Fibroblast of villous mesenchyme (primary cell): Measurements from ENCODE around the gene SPTA1. TPM values are rescaled to one million over a fixed set of nuclear protein-coding genes. Genes with fewer than 3 reads are reported as not detected.
A peak's percentile ranks its signal among the peaks of the same experiment; 100 is the strongest.

Experiments
- DNase-seq: peaks from one replicate; pipeline ENCODE4 v3.0.0-alpha.2; 2010; ENCODE audit warnings: low read depth
- H3K4me3 ChIP-seq: 2 replicates; pipeline ENCODE4 v1.5.1; 2011; ENCODE audit warnings: low read depth, mild to moderate bottlenecking, low read length
- total RNA-seq: library from RNA; depleted of rRNA; stranded (reverse); fragments of >200 nt; gene quantifications from 2 replicates; pipeline ENCODE4 v1.2.3, GENCODE V29; 2012
- TF ChIP-seq, protein P1 (sequence below): IDR thresholded peaks from 2 replicates; pipeline ENCODE4 v1.5.1; 2012; ENCODE audit warnings: low read depth, mild to moderate bottlenecking, low read length; ENCODE audit not compliant: insufficient read depth

SPTA1 gene
- total RNA-seq, 1 donor = not detected

DNA sequence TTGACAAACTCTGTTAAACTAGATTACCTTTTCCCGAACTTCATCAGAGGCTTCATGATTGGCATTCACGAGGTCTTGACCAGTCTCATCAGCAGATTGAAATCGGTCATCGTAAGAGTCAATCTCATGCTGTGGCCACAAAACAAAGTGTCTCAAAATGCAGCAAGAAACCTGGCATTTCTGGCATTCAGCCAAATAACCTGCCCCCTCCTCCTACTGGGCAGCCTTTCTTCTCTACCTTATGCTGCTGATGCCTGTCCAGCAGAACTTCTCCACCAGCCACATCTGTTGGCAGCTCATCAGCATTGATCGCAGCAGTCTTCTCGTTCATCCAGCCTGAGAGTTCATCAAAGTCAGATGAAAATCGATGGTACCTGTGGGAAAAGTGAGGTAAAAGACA, 12.2 kb downstream of the SPTA1 start:
- TF ChIP-seq, protein P1, sequence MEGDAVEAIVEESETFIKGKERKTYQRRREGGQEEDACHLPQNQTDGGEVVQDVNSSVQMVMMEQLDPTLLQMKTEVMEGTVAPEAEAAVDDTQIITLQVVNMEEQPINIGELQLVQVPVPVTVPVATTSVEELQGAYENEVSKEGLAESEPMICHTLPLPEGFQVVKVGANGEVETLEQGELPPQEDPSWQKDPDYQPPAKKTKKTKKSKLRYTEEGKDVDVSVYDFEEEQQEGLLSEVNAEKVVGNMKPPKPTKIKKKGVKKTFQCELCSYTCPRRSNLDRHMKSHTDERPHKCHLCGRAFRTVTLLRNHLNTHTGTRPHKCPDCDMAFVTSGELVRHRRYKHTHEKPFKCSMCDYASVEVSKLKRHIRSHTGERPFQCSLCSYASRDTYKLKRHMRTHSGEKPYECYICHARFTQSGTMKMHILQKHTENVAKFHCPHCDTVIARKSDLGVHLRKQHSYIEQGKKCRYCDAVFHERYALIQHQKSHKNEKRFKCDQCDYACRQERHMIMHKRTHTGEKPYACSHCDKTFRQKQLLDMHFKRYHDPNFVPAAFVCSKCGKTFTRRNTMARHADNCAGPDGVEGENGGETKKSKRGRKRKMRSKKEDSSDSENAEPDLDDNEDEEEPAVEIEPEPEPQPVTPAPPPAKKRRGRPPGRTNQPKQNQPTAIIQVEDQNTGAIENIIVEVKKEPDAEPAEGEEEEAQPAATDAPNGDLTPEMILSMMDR = no peak
- H3K4me3 ChIP-seq = no peak overlapping the region
- no peak for DNase-seq

GRCh38 chr1:158666037-158666436, 20.5 kb downstream of the SPTA1 start:
- no peak for DNase-seq
- no peak overlapping the region for H3K4me3 ChIP-seq
- TF ChIP-seq, protein P1 = no peak

DNA sequence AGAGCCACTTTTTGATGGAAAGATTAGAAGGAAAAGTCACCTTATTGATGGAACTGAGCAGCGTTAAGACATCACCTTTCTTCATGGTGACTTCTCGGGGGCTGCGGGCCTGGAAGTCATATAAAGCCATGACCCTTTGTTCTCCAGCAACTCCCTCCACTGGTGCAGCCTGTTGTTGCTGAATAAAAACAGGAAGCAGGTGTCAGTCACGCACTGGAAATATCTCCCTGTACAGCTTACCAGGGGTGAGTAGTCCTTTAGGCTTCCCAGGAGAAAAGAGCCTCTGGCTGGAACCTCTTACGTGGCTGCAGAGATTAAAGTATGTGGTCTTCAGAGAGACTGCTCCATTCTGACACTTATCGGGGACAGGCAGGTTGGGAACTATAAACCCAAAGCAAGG, 31.9 kb downstream of the SPTA1 start:
- no peak for DNase-seq
- TF ChIP-seq, protein P1 = no peak
- H3K4me3 ChIP-seq = no peak overlapping the region

- no peak for DNase-seq
- TF ChIP-seq, protein P1 = no peak
- no peak overlapping the region for H3K4me3 ChIP-seq
Measured at GRCh38 chr1:158654086-158654485, 32.4 kb downstream of the SPTA1 start.

DNA sequence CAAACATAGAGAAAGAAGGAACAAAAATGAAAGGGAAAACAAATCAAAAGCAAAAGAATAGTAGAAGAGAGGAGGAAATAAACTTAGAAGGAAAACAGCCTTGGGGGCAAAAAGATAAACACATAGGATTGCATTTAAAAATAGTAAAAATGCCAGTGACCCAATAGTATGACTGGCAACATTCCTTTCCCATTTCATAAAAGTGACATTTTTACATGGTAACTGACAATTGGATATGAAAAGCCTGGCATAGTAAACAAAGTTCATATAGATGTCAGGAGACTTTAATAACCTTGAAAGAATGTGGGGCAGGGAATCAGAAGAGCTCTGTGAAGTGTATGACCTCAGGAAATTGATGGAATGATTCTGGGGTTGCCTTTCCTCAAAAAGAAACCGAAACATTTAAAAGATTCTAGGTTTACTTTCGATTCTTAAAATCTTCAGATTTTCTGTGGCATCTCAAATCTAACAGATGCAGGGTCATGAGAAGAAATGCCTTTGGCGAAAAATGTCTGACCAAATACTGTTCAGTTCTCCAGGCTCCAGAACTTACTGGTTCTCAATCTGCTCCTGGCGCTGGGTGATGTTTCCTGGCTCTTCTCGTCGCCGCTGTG, 33.7 kb downstream of the SPTA1 start:
- no peak for DNase-seq
- TF ChIP-seq, protein P1 = no peak
- H3K4me3 ChIP-seq = peak overlapping the region; percentile 41

GRCh38 chr1:158649052-158649451, 37.5 kb downstream of the SPTA1 start:
- no peak overlapping the region for H3K4me3 ChIP-seq
- TF ChIP-seq, protein P1 = no peak
- DNase-seq = no peak

DNA sequence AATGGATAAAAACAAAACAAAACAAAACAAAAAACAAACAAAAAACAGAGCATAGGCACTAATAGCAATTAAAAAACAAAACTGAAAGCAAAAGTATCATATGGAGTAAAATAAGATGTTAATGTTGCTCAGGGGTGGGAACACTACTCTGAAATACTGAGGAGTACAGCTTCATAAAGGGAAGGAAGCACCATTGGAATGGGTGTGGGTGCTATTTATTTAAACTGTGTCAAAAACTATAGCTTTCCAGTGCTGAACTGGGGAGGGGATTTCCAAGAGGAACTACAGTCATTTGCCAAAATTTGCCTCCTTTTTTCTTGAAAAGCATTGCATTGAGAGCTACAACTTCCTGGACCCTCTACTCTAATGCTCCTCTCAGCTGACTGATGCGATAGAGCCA, 40.0 kb downstream of the SPTA1 start:
- H3K4me3 ChIP-seq = no peak overlapping the region
- TF ChIP-seq, protein P1 = no peak
- no peak for DNase-seq
